HG03460 (cell line): ENCODE data around the gene CENPP.

ENCODE experiments used
- ATAC-seq: cut with Tn5 transposase; IDR thresholded peaks from one replicate; pipeline ENCODE4 v1.9.1; 2021; ENCODE audit not compliant: unreplicated experiment

CENPP gene

GRCh38 chr9:92634712-92635605 is 309.2 kb downstream of the CENPP start:
- no peak for ATAC-seq

- no peak for ATAC-seq
Measured at GRCh38 chr9:92635760-92636159, 310.0 kb downstream of the CENPP start.

- no peak for ATAC-seq
Measured at GRCh38 chr9:92636627-92637026, 310.9 kb downstream of the CENPP start.

GRCh38 chr9:92637326-92637725 is 311.6 kb downstream of the CENPP start:
- no peak for ATAC-seq

- no peak for ATAC-seq
Measured at GRCh38 chr9:92637886-92638620, 312.3 kb downstream of the CENPP start.

GRCh38 chr9:92638621-92639101 is 312.9 kb downstream of the CENPP start:
- no peak for ATAC-seq

- no peak for ATAC-seq
Measured at GRCh38 chr9:92639124-92639523, 313.4 kb downstream of the CENPP start.

GRCh38 chr9:92639791-92640271 is 314.1 kb downstream of the CENPP start:
- no peak for ATAC-seq

GRCh38 chr9:92640398-92641091 is 314.8 kb downstream of the CENPP start:
- ATAC-seq, result no peak

GRCh38 chr9:92641092-92641809 is 315.5 kb downstream of the CENPP start:
- no peak for ATAC-seq

GRCh38 chr9:92642041-92642451 is 316.3 kb downstream of the CENPP start:
- no peak for ATAC-seq

GRCh38 chr9:92642564-92642963 is 316.8 kb downstream of the CENPP start:
- ATAC-seq, result no peak

GRCh38 chr9:92644278-92644677 is 318.5 kb downstream of the CENPP start:
- no peak for ATAC-seq

GRCh38 chr9:92645041-92645440 is 319.3 kb downstream of the CENPP start:
- no peak for ATAC-seq

GRCh38 chr9:92647671-92648473 is 322.1 kb downstream of the CENPP start:
- ATAC-seq, result no peak

- ATAC-seq, result no peak
Measured at GRCh38 chr9:92648474-92648971, 322.8 kb downstream of the CENPP start.

GRCh38 chr9:92649007-92649406 is 323.3 kb downstream of the CENPP start:
- no peak for ATAC-seq

GRCh38 chr9:92650296-92650695 is 324.5 kb downstream of the CENPP start:
- no peak for ATAC-seq

- ATAC-seq, result no peak
Measured at GRCh38 chr9:92650839-92651621, 325.3 kb downstream of the CENPP start.
